ENCODE measurements around the gene CCL15.

DNA sequence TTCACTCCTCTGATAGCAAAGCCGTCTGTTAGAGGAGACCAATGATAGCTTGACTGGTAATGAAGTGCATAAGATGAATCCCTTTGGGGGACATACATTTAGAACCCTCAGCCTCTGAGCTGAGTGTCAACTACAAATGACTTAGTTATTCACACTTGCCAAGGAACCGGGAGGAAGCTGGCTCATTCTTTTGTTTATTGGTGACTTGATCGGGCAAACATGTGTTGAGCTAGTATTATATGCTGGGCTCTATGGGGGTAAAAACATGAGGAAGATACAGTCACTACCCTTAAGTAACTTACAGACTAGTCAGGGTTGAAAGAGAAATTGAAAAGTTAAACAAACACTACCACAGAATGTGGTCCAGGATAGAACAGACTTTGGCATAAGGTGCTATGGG, 23.0 kb downstream of the CCL15 start:
- TF ChIP-seq SUZ12 (IDR thresholded peaks at IDR 0.05; ENCODE audit: extremely low read depth, insufficient read depth, insufficient read length) (no peak), ZNF274 (IDR thresholded peaks at IDR 0.05; ENCODE audit: low read depth, low read length) (no peak), YY1 (IDR thresholded peaks at IDR 0.05; ENCODE audit: insufficient read depth, insufficient read length) (no peak)

Measured in NT2/D1 (cell line).